ENCODE results near the gene TET1. TPM values are rescaled to one million over a fixed set of nuclear protein-coding genes. Genes with fewer than 3 reads are reported as not detected.
"Not testable (repeated sequence)": the region's sequence is repeated elsewhere in the genome, so short reads cannot be mapped to it uniquely, and the experiment has no call there.

Gene TET1
- total and polyA plus RNA-seq, 4 donors = 0.06 to 2.1 (median 0.75) TPM

DNA sequence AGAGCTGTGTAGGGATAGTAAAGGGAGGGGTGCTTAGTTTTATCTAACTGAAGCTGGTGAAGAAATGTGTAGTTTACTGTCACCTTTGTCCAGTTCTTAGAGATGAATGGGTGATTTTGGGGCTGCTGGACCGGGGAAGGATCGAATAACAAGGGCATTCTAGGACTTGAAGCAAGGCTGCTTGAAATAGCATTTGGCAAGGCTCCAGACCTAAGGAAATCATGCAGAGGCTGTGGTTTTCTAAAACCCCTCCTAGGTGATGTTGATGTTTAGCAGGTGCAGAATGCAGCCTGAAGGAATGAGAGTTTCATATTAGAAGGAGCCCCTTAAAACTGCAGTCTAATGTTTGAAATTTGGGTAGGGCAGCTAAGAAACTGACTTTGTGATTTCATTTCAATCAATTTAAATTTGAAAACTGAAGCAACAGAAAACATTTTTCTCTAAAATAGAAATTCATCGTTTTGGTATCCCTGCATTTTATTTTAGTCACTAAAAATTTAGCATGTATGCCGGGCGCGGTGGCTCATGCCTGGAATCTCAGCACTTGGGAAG is 68.5 kb downstream of the TET1 start:
- no peaks in the 10 kb centered on the region for H3K9me3 ChIP-seq (ENCODE audit: control insufficient read depth in 4 of 4, low read length in 3 of 4)
- H3K4me3 ChIP-seq (ENCODE audit: low read depth in 1 of 3, low read length in 3 of 3) = no peak overlapping the region
- no peak for TF ChIP-seq HNF4G (IDR thresholded peaks at IDR 0.05)
- TF ChIP-seq, protein P1, sequence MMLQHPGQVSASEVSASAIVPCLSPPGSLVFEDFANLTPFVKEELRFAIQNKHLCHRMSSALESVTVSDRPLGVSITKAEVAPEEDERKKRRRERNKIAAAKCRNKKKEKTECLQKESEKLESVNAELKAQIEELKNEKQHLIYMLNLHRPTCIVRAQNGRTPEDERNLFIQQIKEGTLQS (IDR thresholded peaks at IDR 0.05) = no peak
- TF ChIP-seq EGR1 (IDR thresholded peaks at IDR 0.05; ENCODE audit: low read depth in 2 of 2) = no peak
- TF ChIP-seq HNF4A (conservative IDR thresholded peaks at IDR 0.05) = no peak
- no peak for TF ChIP-seq FOXA1 (IDR thresholded peaks at IDR 0.05)
- no peak for TF ChIP-seq JUND (IDR thresholded peaks at IDR 0.05)
- no peak for TF ChIP-seq SP1 (IDR thresholded peaks at IDR 0.05)
- no peak for TF ChIP-seq REST (IDR thresholded peaks at IDR 0.05)
- TF ChIP-seq, protein P2, sequence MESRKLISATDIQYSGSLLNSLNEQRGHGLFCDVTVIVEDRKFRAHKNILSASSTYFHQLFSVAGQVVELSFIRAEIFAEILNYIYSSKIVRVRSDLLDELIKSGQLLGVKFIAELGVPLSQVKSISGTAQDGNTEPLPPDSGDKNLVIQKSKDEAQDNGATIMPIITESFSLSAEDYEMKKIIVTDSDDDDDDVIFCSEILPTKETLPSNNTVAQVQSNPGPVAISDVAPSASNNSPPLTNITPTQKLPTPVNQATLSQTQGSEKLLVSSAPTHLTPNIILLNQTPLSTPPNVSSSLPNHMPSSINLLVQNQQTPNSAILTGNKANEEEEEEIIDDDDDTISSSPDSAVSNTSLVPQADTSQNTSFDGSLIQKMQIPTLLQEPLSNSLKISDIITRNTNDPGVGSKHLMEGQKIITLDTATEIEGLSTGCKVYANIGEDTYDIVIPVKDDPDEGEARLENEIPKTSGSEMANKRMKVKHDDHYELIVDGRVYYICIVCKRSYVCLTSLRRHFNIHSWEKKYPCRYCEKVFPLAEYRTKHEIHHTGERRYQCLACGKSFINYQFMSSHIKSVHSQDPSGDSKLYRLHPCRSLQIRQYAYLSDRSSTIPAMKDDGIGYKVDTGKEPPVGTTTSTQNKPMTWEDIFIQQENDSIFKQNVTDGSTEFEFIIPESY (IDR thresholded peaks at IDR 0.05) = no peak
- TF ChIP-seq FOXA2 (IDR thresholded peaks at IDR 0.05) = no peak
- TF ChIP-seq GABPA (IDR thresholded peaks at IDR 0.05 in 1 of 2, conservative IDR thresholded peaks at IDR 0.05 in 1 of 2) = no peak
- H3K36me3 ChIP-seq (ENCODE audit: control insufficient read depth in 4 of 4, insufficient read depth in 3 of 4, low read depth in 1 of 4, low read length in 3 of 4) = no peaks in the 10 kb centered on the region
- H3K4me1 ChIP-seq (ENCODE audit: control insufficient read depth in 4 of 4, insufficient read depth in 4 of 4, low read length in 3 of 4) = peaks cover 0 to 4% (median under 1%) of the 10 kb centered on the region in 4 donors
- 76% methylated on average over 6 of the region's 6 CpGs for whole genome bisulfite sequencing
- H3K27me3 ChIP-seq (ENCODE audit: control insufficient read depth in 4 of 4, insufficient read depth in 4 of 4, low read length in 3 of 4) = no peaks in the 10 kb centered on the region
- H3K9ac ChIP-seq (ENCODE audit: low read depth in 1 of 2, low read length in 2 of 2) = no peak overlapping the region
- DNase-seq (ENCODE audit: low spot score) = no peak
- H3K27ac ChIP-seq (ENCODE audit: low read depth in 1 of 2, low read length in 2 of 2) = no peak overlapping the region

DNA sequence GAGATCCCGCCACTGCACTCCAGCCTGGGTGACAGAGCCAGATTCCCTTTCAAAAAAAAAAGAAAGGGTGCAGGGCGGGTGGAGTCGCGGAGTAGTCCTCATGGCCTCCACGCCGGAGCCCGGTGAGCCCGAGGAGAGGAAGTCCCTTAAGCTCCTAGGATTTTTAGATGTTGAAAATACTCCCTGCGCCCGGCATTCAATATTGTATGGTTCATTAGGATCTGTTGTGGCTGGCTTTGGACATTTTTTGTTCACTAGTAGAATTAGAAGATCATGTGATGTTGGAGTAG is 72.1 kb downstream of the TET1 start:
- not testable (repeated sequence) for H3K9me3 ChIP-seq (ENCODE audit: control insufficient read depth in 4 of 4, low read length in 3 of 4); H3K27ac ChIP-seq (ENCODE audit: low read depth in 1 of 2, low read length in 2 of 2); H3K27me3 ChIP-seq (ENCODE audit: control insufficient read depth in 4 of 4, insufficient read depth in 4 of 4, low read length in 3 of 4); H3K4me3 ChIP-seq (ENCODE audit: low read depth in 1 of 3, low read length in 3 of 3); H3K36me3 ChIP-seq (ENCODE audit: control insufficient read depth in 4 of 4, insufficient read depth in 3 of 4, low read depth in 1 of 4, low read length in 3 of 4); H3K9ac ChIP-seq (ENCODE audit: low read depth in 1 of 2, low read length in 2 of 2); H3K4me1 ChIP-seq (ENCODE audit: control insufficient read depth in 4 of 4, insufficient read depth in 4 of 4, low read length in 3 of 4); DNase-seq (ENCODE audit: low spot score)
- over 99% methylated on average over 10 of the region's 10 CpGs for WGBS

DNA sequence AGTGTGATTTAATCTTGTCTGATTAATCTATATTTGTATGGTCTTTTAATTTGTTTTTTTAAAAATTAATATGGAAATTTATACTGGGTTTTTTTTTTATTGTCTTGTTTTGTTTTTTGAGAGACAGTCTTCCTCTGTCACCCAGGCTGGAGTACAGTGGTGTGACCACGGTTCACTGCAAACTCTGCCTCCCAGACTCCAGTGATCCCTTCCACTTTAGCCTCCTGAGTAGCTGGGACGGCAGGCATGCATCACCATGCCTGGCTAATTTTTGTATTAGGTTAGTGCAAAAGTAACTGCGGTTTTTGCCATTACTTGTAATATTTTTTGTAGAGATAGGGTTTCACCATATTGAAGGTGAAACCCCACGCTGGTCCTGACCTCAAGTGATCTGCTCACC is 73.1 kb downstream of the TET1 start:
- peaks cover 0 to 9% (median 0%) of the 10 kb centered on the region in 4 donors for H3K4me1 ChIP-seq (ENCODE audit: control insufficient read depth in 4 of 4, insufficient read depth in 4 of 4, low read length in 3 of 4)
- no peak overlapping the region for H3K4me3 ChIP-seq (ENCODE audit: low read depth in 1 of 3, low read length in 3 of 3)
- H3K9me3 ChIP-seq (ENCODE audit: control insufficient read depth in 4 of 4, low read length in 3 of 4) = no peaks in the 10 kb centered on the region
- H3K36me3 ChIP-seq (ENCODE audit: control insufficient read depth in 4 of 4, insufficient read depth in 3 of 4, low read depth in 1 of 4, low read length in 3 of 4) = no peaks in the 10 kb centered on the region
- no peak for DNase-seq (ENCODE audit: low spot score)
- no peaks in the 10 kb centered on the region for H3K27me3 ChIP-seq (ENCODE audit: control insufficient read depth in 4 of 4, insufficient read depth in 4 of 4, low read length in 3 of 4)
- H3K9ac ChIP-seq (ENCODE audit: low read depth in 1 of 2, low read length in 2 of 2) = no peak overlapping the region
- H3K27ac ChIP-seq (ENCODE audit: low read depth in 1 of 2, low read length in 2 of 2) = no peak overlapping the region
- WGBS = 97% methylated on average over 4 of the region's 4 CpGs
- TF ChIP-seq HNF4G (IDR thresholded peaks at IDR 0.05) = no peak
- TF ChIP-seq GABPA (IDR thresholded peaks at IDR 0.05 in 1 of 2, conservative IDR thresholded peaks at IDR 0.05 in 1 of 2) = no peak
- TF ChIP-seq TAF1 (conservative IDR thresholded peaks at IDR 0.05) = no peak
